RWPE1 (cell line): ENCODE data around the gene AGPS.

ENCODE experiments used
- CTCF ChIA-PET: fragments of 350-600 bp; sonication (Branson Sonifier 250); formaldehyde crosslinking; extraction: SDS; loops from one replicate; lab custom pipeline; 2021; lab: Yijun Ruan, JAX
- POLR2A ChIA-PET: fragments of 400-600 bp; formaldehyde crosslinking; extraction: SDS; loops from one replicate; lab custom pipeline; 2020; ENCODE audit warnings: antibody characterized with exemption; ENCODE audit not compliant: low non-redundant PET; lab: Yijun Ruan, JAX
- DNase-seq: peaks from one replicate; pipeline ENCODE4 v3.0.0; 2012; ENCODE audit warnings: low spot score
- H3K27ac ChIP-seq: fragments of 450-650 bp; 2 replicates; pipeline ENCODE4 v1.5.1; 2017
- CTCF ChIP-seq: fragments of 450-650 bp; conservative IDR thresholded peaks from 2 replicates; pipeline ENCODE4 v1.5.1; 2017; ENCODE audit warnings: low read depth, mild to moderate bottlenecking

The AGPS gene

GRCh38 chr2:177568893-177569292, 176.3 kb downstream of the AGPS start:
- H3K27ac ChIP-seq: no peak overlapping the region
- ChIA-PET POLR2A (no interaction called here), CTCF (interaction anchor here (0.8 kb wide), 1 partner anchor 241 kb away, joined by 3 read pairs; no protein-coding TSS in a partner anchor)
- TF ChIP-seq CTCF: no peak
- DNase-seq: no peak

GRCh38 chr2:177572236-177572671, 179.7 kb downstream of the AGPS start:
- CTCF ChIA-PET: no interaction called here
- no peak for TF ChIP-seq CTCF
- no peak for DNase-seq
- POLR2A ChIA-PET: no interaction called here
- no peak overlapping the region for H3K27ac ChIP-seq

GRCh38 chr2:177573120-177573519, 180.5 kb downstream of the AGPS start:
- H3K27ac ChIP-seq: no peak overlapping the region
- CTCF ChIA-PET: no interaction called here
- TF ChIP-seq CTCF: no peak
- POLR2A ChIA-PET: no interaction called here
- DNase-seq: no peak

- H3K27ac ChIP-seq: no peak overlapping the region
- POLR2A ChIA-PET: no interaction called here
- TF ChIP-seq CTCF: no peak
- CTCF ChIA-PET: no interaction called here
- DNase-seq: no peak
Measured at GRCh38 chr2:177574356-177574755, 181.8 kb downstream of the AGPS start.

GRCh38 chr2:177575358-177575757, 182.8 kb downstream of the AGPS start:
- no peak for TF ChIP-seq CTCF
- no peak for DNase-seq
- ChIA-PET CTCF (interaction anchor here (0.5 kb wide), 1 partner anchor 146 kb away, joined by 3 read pairs; no protein-coding TSS in a partner anchor), POLR2A (no interaction called here)
- no peak overlapping the region for H3K27ac ChIP-seq

- ChIA-PET CTCF (no interaction called here), POLR2A (no interaction called here)
- no peak for TF ChIP-seq CTCF
- no peak overlapping the region for H3K27ac ChIP-seq
- DNase-seq: no peak
Measured at GRCh38 chr2:177577075-177577474, 184.5 kb downstream of the AGPS start.
